GM12878 (cell line): ENCODE data around the gene PRKCE. TPM values are rescaled to one million over a fixed set of nuclear protein-coding genes. Genes with fewer than 3 reads are reported as not detected.

Source experiments
- ATAC-seq: fragments of 200-7000 bp; cut with Tn5 transposase; 3 replicates; pipeline ENCODE4 v1.9.1; 2020; ENCODE audit warnings: mild to moderate bottlenecking, moderate library complexity
- BruUV-seq: library from RNA; stranded (reverse); fragments of 400-500 nt; replicated peaks from 2 replicates; lab custom pipeline; 2021; lab: Mats Ljungman, UMichigan
- CTCF ChIA-PET: fragments of 300-600 bp; sonication (Branson Sonifier 250); formaldehyde crosslinking; extraction: SDS; loops from one replicate; lab custom pipeline; 2021; ENCODE audit warnings: inconsistent platforms; lab: Yijun Ruan, JAX
- POLR2A ChIA-PET: fragments of 350-600 bp; formaldehyde crosslinking; extraction: SDS; loops from one replicate; lab custom pipeline; 2021; ENCODE audit warnings: inconsistent platforms; lab: Charles Lee
- RAD21 ChIA-PET: fragments of 300-600 bp; sonication (Branson Sonifier 250); formaldehyde crosslinking; loops from one replicate; lab custom pipeline; 2023; ENCODE audit warnings: antibody characterized with exemption; ENCODE audit not compliant: unreplicated experiment; lab: Charles Lee
- SMC1A ChIA-PET: fragments of 300-600 bp; sonication (Branson Sonifier 250); formaldehyde crosslinking; loops from one replicate; lab custom pipeline; 2023; ENCODE audit not compliant: unreplicated experiment, uncharacterized antibody; lab: Charles Lee
- DNase-seq: peaks from one replicate; pipeline ENCODE4 v3.0.0-alpha.2; 2011; ENCODE audit warnings: low read depth, low spot score
- FAIRE-seq: peaks from 3 replicates; lab custom pipeline; 2011; peaks lifted over from hg19 to GRCh38; lab: Jason Lieb, UNC
- H2AFZ ChIP-seq: 2 replicates; pipeline ENCODE4 v1.6.0; 2011; ENCODE audit warnings: low read depth, low read length, control low read depth; ENCODE audit not compliant: control insufficient read depth
- H3K27ac ChIP-seq: 2 replicates; pipeline ENCODE4 v1.5.1; 2011; ENCODE audit warnings: control low read depth; ENCODE audit not compliant: control insufficient read depth, insufficient read depth
- H3K27me3 ChIP-seq, 2 experiments: replicated peaks in 1 of 2; 2 replicates each; pipeline versions ENCODE4 v1.6.0 to v1.6.1; 2011; ENCODE audit warnings: low read length in 1 of 2; ENCODE audit not compliant: control insufficient read depth in 2 of 2, insufficient read depth in 2 of 2
- H3K36me3 ChIP-seq, 2 experiments: 2 replicates each; pipeline ENCODE4 v1.5.1; 2011; ENCODE audit warnings: low read length in 1 of 2; ENCODE audit not compliant: control insufficient read depth in 2 of 2, insufficient read depth in 2 of 2
- H3K4me1 ChIP-seq: 2 replicates; pipeline ENCODE4 v1.6.1; 2011; ENCODE audit warnings: mild to moderate bottlenecking, low read length, moderate library complexity, mixed read lengths; ENCODE audit not compliant: control insufficient read depth, insufficient read depth
- H3K4me2 ChIP-seq: 2 replicates; pipeline ENCODE4 v1.6.0; 2011; ENCODE audit warnings: control low read depth; ENCODE audit not compliant: control insufficient read depth, insufficient read depth
- H3K4me3 ChIP-seq: fragments of 200-600 bp; sonication (generic); 2 replicates; pipeline ENCODE4 v1.5.1; 2016
- H3K79me2 ChIP-seq: 2 replicates; pipeline ENCODE4 v1.6.0; 2011; ENCODE audit warnings: low read length; ENCODE audit not compliant: control insufficient read depth, insufficient read depth
- H3K9ac ChIP-seq: 2 replicates; pipeline ENCODE4 v1.8.0; 2011; ENCODE audit warnings: low read length, control low read depth, mixed read lengths; ENCODE audit not compliant: control insufficient read depth, insufficient read depth
- H3K9me3 ChIP-seq: replicated peaks from 3 replicates; pipeline ENCODE4 v1.5.1; 2011; ENCODE audit warnings: mild to moderate bottlenecking, low read length; ENCODE audit not compliant: control insufficient read depth, insufficient read depth
- H4K20me1 ChIP-seq: 2 replicates; pipeline ENCODE4 v1.6.0; 2011; ENCODE audit not compliant: control insufficient read depth, insufficient read depth
- CEBPZ ChIP-seq: fragments of 150-350 bp; IDR thresholded peaks from 2 replicates; pipeline ENCODE4 v1.6.1; 2016; ENCODE audit warnings: low read depth, low read length
- MEF2B ChIP-seq: fragments of 450-650 bp; IDR thresholded peaks from 2 replicates; pipeline ENCODE4 v1.6.1; 2018; ENCODE audit warnings: mild to moderate bottlenecking, moderate library complexity; ENCODE audit not compliant: partially characterized antibody, poor library complexity, severe bottlenecking
- NBN ChIP-seq: fragments of 450-650 bp; IDR thresholded peaks from 2 replicates; pipeline ENCODE4 v1.6.1; 2016
- SIX5 ChIP-seq: IDR thresholded peaks from 2 replicates; pipeline ENCODE4 v1.6.1; 2011; ENCODE audit warnings: mild to moderate bottlenecking, low read depth, low read length, moderate library complexity; ENCODE audit not compliant: severe bottlenecking
- TCF12 ChIP-seq: IDR thresholded peaks from 2 replicates; pipeline ENCODE4 v1.6.1; 2011; ENCODE audit warnings: low read depth, mild to moderate bottlenecking, low read length
- ZBTB40 ChIP-seq: fragments of 450-650 bp; IDR thresholded peaks from 2 replicates; pipeline ENCODE4 v1.6.1; 2016; ENCODE audit warnings: mild to moderate bottlenecking, moderate library complexity, borderline replicate concordance
- WGBS: methylation state at CpG from one replicate; pipeline ENCODE4 v1.1.6; 2016; ENCODE audit warnings: low lambda C conversion rate; ENCODE audit not compliant: insufficient replicate concordance, insufficient coverage; ENCODE audit errors: missing lambda C conversion rate; 5-methylcytosine and 5-hydroxymethylcytosine counted together
- in situ Hi-C: fragments of 300-500 bp; cut with MboI; formaldehyde crosslinking; loops from 9 replicates; pipeline ENCODE4 v1.14.3; 2018; ENCODE audit warnings: mixed read lengths
- intact Hi-C: fragments of 100-400 bp; cut with micrococcal nuclease; formaldehyde crosslinking; loops from one replicate; pipeline ENCODE4 v1.14.2; 2022; ENCODE audit not compliant: unreplicated experiment
- polyA plus RNA-seq, 11 experiments: library from polyadenylated mRNA; depleted of rRNA in 4 of 11; unstranded in 6 of 11; stranded (reverse) in 5 of 11; fragments of >200 nt; fragmentation: Nextera tagmentation in 4 of 11; fragmentation: Illumina TruSeq in 1 of 11; extraction: Ambion mirVana in 4 of 11; extraction: Trizol in 1 of 11; gene quantifications; 1 replicate in 1 of 11; 2 replicates in 10 of 11; pipeline versions ENCODE4 v1.2.1 to v1.2.3, GENCODE V29; 2011 to 2016; ENCODE audit warnings: inconsistent platforms in 2 of 11, missing spikeins in 2 of 11, low read depth in 1 of 11
- total RNA-seq, 4 experiments: library from RNA; depleted of rRNA in 3 of 4; stranded (reverse); fragments of >200 nt in 3 of 4; fragmentation: Illumina TruSeq in 1 of 4; extraction: Trizol in 1 of 4; gene quantifications; 2 replicates each; pipeline versions ENCODE4 v1.2.1 to v1.2.3, GENCODE V29; 2013 to 2021

Gene PRKCE
- total and polyA plus RNA-seq, 10 of the 15 experiments (the other 5 are each of a cell fraction or from before 2014, with no cell fraction given): 2.6 to 28.2 (median 11.3) TPM

- TF ChIP-seq SIX5: no peak
- TF ChIP-seq ZBTB40: no peak
- TF ChIP-seq TCF12: no peak
- TF ChIP-seq CEBPZ: no peak
- no peak for TF ChIP-seq MEF2B
- TF ChIP-seq NBN: no peak
- no peak overlapping the region for H3K9ac ChIP-seq
- no peaks in the 10 kb centered on the region for H3K27me3 ChIP-seq
- ChIA-PET RAD21 (no interaction called here), POLR2A (no interaction called here), CTCF (interaction anchor here (1.0 to 1.6 kb wide), 2 partner anchors 10 to 12 kb away, joined by 3 to 5 read pairs; no protein-coding TSS in a partner anchor), SMC1A (interaction anchor here (0.7 to 0.8 kb wide), 3 partner anchors 30 to 119 kb away, joined by 3 read pairs; no protein-coding TSS in a partner anchor)
- FAIRE-seq: no peak
- no peak overlapping the region for H3K4me3 ChIP-seq
- no peak overlapping the region for H3K27ac ChIP-seq
- peaks cover 15% of the 10 kb centered on the region for H3K4me1 ChIP-seq
- H3K9me3 ChIP-seq: no peaks in the 10 kb centered on the region
- in situ Hi-C loops: no loop called here
- no TSS peak for BruUV-seq
- H3K79me2 ChIP-seq: peaks cover 2% of the 10 kb centered on the region; the same call in 1 of the 2 replicates
- peaks cover 3% of the 10 kb centered on the region for H4K20me1 ChIP-seq
- H3K36me3 ChIP-seq: no peaks in the 10 kb centered on the region; a peak in 1 of 4 replicates
- WGBS: 43% methylated on average over 3 of the region's 3 CpGs
- no peak overlapping the region for H3K4me2 ChIP-seq
- intact Hi-C loops: no loop called here
- DNase-seq: no peak
- H2AFZ ChIP-seq: no peak overlapping the region
- no peak for ATAC-seq
Measured at GRCh38 chr2:45768208-45768607, 116.7 kb downstream of the PRKCE start.
